GM19099 (cell line): Measurements from ENCODE around the gene TAS2R50.

ENCODE experiments used
- POLR2A ChIP-seq: IDR thresholded peaks from 3 replicates; pipeline ENCODE4 v1.6.1; 2011; ENCODE audit warnings: low read depth; ENCODE audit not compliant: insufficient read length; ENCODE audit errors: extremely low read depth

TAS2R50 gene

GRCh38 chr12:10967409-10967808 lies 19.3 kb downstream of the TAS2R50 start:
- TF ChIP-seq POLR2A, result no peak

GRCh38 chr12:10966314-10966713 lies 20.4 kb downstream of the TAS2R50 start:
- TF ChIP-seq POLR2A, result no peak

GRCh38 chr12:10965476-10965875 lies 21.2 kb downstream of the TAS2R50 start:
- TF ChIP-seq POLR2A, result no peak

- TF ChIP-seq POLR2A, result no peak
Observed at GRCh38 chr12:10960211-10960610, 26.5 kb downstream of the TAS2R50 start.

GRCh38 chr12:10959804-10960203 lies 26.9 kb downstream of the TAS2R50 start:
- TF ChIP-seq POLR2A, result no peak

- TF ChIP-seq POLR2A, result no peak
Observed at GRCh38 chr12:10957741-10958140, 29.0 kb downstream of the TAS2R50 start.

GRCh38 chr12:10956085-10956484 lies 30.6 kb downstream of the TAS2R50 start:
- TF ChIP-seq POLR2A, result no peak

GRCh38 chr12:10952645-10953044 lies 34.1 kb downstream of the TAS2R50 start:
- TF ChIP-seq POLR2A, result no peak

- no peak for TF ChIP-seq POLR2A
Observed at GRCh38 chr12:10943167-10943566, 43.5 kb downstream of the TAS2R50 start.

GRCh38 chr12:10941916-10942607 lies 44.6 kb downstream of the TAS2R50 start:
- TF ChIP-seq POLR2A, result no peak

- no peak for TF ChIP-seq POLR2A
Observed at GRCh38 chr12:10941369-10941768, 45.3 kb downstream of the TAS2R50 start.

GRCh38 chr12:10940389-10940788 lies 46.3 kb downstream of the TAS2R50 start:
- no peak for TF ChIP-seq POLR2A

GRCh38 chr12:10939163-10939562 lies 47.5 kb downstream of the TAS2R50 start, which contains the start of gene TAS2R14:
TAS2R14 (minus strand) TSS chr12:10939263; CDS start chr12:10939207, 56 bp downstream.
- TF ChIP-seq POLR2A, result no peak

- TF ChIP-seq POLR2A, result no peak
Observed at GRCh38 chr12:10936506-10936905, 50.2 kb downstream of the TAS2R50 start.
